Kidney tubule cell (primary cell): Measurements from ENCODE around the gene ZNF618.

ENCODE experiments used
- DNase-seq: peaks from one replicate; pipeline ENCODE4 v3.0.0-alpha.2; 2018; ENCODE audit warnings: low spot score

The ZNF618 gene, protein sequence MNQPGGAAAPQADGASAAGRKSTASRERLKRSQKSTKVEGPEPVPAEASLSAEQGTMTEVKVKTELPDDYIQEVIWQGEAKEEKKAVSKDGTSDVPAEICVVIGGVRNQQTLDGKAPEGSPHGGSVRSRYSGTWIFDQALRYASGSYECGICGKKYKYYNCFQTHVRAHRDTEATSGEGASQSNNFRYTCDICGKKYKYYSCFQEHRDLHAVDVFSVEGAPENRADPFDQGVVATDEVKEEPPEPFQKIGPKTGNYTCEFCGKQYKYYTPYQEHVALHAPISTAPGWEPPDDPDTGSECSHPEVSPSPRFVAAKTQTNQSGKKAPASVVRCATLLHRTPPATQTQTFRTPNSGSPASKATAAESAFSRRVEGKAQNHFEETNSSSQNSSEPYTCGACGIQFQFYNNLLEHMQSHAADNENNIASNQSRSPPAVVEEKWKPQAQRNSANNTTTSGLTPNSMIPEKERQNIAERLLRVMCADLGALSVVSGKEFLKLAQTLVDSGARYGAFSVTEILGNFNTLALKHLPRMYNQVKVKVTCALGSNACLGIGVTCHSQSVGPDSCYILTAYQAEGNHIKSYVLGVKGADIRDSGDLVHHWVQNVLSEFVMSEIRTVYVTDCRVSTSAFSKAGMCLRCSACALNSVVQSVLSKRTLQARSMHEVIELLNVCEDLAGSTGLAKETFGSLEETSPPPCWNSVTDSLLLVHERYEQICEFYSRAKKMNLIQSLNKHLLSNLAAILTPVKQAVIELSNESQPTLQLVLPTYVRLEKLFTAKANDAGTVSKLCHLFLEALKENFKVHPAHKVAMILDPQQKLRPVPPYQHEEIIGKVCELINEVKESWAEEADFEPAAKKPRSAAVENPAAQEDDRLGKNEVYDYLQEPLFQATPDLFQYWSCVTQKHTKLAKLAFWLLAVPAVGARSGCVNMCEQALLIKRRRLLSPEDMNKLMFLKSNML

DNA sequence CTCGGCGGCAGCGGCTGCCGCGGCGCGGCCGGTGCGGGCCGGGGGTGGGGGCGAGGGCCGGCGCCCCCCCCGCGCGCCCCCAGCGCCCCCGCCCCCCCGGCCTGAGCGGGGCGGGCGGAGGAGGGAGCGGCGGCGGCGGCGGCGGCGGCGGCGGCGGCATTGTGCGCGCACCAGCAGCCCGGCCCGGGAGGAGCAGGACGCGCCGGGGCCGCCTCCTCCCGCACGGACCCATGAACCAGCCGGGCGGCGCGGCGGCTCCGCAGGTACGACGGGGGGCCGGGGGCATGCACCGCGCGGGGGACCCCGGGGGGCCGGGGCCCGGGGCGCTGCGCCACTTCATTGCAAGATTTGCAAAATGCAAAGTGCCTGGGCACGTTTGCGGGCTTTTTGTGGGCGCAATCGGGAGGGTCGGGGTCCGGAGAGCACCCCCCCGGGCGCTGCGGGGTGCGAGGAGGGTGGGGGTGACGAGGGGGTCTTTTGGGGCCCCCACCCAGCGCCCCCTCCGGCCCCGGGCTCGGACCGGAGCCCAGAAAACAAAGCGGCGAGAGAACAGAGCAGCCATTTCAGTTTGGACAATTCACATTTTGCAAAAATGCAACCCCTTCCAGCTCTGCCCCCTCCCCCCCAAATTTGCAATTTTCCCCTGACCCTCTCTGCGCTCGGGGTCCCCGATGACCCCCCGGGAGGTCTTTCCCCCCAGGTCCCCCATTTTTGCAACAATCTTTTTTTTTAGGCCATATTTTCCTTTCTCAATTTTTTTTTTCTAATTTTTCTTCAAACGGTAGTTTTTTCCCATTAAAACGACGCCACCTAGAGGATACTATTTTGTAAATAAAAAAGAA lies at the start of gene ZNF618:
Gene ZNF618, plus strand, starts transcription at position 159 of the 842 bp plus-strand sequence. Its CDS starts 72 bp downstream, at position 231.
- DNase-seq, result peak; percentile 49

DNA sequence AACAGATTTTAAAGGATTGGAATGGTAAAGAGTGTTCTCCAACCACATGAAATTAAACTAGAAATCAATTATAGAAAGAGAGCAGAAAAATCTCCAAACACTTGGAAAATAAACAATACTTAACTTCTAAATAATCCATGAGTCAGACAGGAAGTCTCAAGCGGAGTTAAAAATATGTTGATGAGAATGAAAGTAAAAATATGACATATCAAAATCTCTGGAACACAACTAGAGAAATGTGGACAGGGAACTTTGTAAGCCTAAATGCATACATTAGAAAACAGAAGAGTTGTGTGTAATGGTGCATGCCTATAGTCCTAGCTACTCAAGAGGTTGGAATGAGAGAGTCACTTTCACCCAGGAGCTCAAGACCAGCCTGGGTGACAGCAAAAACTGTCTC lies 47.9 kb upstream of the ZNF618 start:
- no peak for DNase-seq

DNA sequence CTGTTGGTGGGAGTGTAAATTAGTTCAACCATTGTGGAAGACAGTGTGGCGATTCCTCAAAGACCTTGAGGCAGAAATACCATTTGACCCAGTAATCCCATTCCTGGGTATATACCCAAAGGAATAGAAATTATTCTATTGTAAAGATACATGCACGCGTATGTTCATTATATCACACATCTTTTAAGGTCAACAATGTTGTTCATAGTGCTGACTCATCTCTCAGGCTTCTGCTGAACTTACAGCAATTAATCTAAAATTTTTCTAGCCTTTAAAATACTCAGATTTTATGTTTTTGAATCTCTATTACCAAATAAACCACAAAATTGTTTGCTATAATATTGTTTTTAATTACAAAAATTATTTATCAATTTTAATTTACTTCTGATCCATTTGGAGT lies 38.8 kb upstream of the ZNF618 start:
- no peak for DNase-seq

DNA sequence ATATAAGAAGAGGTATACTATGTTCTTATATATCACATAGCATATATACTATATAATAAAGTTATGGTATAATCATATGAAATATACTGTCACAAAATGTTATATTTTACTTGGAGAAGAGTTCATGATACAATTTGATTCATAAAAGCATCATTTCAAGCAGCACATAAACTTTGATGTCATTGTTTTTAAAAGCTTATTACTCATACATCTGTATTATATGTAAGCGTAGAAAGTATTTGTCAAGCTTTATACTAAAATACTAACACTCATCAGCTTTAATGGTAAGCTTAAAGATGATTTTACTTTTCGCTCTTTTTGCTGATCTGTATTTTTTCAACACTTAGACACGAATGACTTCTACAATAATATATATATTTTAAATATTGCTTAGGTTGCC lies 34.0 kb upstream of the ZNF618 start:
- no peak for DNase-seq

DNA sequence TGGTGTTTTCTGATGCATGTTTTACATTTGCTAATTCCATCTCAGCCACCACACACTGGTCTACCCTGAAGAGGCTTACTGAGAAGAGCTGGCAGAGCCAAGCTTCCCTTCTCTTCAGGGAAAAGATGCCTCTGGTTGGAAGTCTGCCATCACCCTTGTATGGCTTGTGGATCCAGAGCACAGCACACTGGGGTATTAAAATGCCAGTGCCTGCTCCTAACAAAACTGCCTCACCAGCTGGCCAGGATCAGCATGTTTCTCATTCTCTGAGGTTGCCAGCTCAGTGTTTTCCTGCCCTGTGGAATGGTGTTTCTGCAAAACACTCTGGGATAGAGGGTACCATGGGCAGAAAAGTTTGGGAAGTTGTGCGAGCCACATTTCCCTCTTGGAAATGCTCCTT lies 31.6 kb upstream of the ZNF618 start:
- DNase-seq, result no peak

DNA sequence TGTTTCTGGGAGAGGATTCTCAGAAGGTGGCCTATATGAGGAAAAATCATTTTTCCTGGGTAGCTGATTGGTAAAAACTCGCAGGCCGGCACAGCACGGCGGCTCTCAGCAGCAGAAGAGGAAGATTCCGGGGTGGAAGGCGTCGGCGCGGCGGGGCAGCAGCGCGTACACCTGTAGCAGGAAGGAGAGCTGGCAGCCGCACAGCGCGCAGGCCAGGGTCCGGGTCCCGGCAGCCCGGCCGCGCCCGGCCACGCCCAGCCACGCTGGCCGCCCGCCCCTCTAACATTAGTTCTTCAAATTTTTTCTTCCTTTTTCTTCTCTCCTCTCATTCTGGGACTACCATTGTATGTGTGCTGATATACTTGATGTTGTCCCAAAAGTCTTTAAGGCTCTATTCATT lies 24.8 kb upstream of the ZNF618 start:
- DNase-seq, result no peak

DNA sequence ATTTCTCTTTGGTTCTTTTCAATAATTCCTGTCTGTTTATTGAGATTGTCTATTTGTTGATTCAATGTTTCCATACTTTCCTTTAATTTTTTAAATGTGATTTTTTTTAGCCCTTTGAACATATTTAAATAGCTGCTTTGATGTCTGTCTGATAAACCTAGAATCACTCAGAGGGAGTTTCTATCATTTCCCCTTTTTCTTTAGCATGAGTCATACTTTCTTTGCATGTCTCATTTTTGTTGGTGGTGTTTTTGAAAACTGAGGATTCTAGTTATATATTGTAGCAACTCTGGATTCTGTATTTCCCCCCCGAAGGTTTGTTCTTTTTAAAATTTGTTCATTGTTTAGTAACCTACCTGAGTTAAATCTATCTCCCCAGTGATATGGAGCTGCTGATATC lies 24.2 kb upstream of the ZNF618 start:
- no peak for DNase-seq

DNA sequence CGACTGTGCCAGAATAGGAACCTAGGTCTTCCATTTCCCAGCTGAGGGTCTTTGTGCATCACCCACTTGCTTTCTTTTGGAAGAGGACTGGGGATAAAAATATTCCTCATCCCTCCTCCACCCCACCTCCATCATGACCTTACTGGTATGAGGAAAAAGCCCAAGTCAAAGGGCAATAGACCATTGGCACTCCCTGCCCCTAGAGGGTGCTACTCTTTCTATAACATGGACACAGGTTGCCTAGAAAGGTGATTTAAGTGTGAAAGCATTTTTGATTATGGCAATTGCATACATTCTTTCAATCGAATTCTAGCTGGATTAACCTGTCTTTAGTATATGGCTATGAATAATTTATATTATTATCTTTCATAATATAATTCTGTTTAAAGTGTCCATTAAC lies 22.8 kb upstream of the ZNF618 start:
- DNase-seq, result peak; percentile 33

DNA sequence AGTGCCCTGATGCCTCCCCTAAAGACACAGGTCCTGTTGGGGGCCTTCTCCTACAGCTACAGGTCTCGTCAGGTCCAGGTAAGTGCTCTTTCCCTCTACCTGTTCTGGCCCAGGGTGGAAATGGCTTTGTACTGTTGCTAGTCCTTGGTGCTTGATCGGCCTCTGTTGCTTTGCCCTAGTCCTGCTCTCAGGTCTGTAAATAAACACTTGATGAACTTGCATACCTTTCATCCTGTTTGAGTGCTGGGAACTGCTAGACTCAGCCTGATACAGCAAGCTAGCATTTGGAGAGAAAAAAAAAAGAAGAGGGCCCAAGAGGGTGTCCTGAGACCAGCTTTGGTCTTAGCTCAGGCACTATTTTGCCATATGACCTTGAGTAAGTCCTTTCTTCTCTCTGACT lies 21.8 kb upstream of the ZNF618 start:
- DNase-seq, result no peak

DNA sequence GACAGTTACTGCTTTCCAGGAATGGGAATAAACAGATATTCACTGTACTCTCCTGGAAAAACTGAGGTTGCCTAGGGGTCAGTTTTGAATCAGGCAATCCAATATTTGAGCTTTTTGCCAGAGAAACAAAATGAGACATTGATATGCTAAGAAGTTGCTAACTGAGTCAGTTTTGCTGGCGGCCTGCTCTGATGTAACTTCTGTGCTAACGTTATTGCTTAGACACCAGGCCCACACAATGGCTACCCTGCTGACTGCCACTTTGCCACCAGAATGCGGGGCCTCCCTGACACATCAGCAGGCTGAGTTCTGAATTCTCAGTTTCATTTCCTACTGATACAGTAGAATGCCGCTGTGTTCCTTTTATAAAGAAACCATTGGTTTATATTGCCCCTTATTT lies 18.2 kb upstream of the ZNF618 start:
- DNase-seq, result no peak

DNA sequence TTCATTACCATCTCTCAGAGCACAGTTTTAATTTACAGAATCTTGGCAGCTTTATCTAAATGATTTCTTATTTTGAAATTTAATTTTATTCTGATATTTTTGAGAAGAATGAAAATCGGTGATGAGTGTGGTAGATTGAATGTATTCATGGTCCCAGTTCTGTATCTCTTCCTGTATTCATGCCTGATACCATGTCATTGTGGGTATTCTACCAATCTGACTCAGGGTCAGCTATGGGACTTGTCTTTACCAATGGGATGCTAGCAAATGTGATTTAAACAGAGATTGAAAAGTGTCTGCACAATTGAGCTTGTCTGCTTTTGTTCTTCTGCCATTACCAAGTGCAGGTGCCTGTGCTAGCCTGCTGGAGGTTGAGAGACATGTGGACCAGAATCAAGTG lies 17.8 kb upstream of the ZNF618 start:
- no peak for DNase-seq

DNA sequence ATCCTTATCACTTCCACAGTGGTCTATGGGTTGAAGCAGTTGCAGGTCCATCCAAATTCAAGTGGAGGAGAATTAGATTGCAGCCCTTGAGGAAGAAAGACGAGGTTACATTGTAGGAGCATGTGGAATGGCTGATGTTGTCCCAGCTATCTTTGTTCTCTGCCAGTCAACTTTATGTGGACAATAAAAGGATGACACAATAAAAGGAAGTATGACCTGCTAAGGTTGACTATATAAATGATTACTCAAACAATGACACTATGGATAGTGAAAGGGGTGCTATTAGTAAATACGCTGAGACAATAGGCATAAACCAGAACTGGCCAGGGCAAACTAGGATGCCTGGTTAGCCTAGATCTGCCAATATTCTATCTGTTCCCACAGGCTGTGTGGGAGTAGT lies 12.8 kb upstream of the ZNF618 start:
- no peak for DNase-seq

DNA sequence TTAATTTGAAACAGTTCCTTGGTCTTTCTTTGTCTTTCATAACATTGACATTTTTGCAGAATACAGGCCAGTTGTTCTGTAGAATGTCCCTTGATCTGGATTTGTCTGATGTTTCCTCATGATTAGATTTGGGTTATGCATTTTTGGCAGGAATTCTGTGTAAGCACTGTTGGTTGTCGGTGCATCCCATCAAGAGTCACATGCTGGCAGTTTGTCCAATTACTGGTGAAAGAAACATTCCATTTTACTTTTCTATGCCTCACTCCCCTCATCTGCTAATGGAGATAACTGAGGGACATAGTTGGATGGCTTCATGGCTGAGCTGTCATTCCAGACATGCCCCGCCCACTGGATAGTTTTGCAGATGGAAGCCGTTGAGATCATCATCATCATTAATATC lies 7.6 kb upstream of the ZNF618 start:
- DNase-seq, result peak; percentile 17

DNA sequence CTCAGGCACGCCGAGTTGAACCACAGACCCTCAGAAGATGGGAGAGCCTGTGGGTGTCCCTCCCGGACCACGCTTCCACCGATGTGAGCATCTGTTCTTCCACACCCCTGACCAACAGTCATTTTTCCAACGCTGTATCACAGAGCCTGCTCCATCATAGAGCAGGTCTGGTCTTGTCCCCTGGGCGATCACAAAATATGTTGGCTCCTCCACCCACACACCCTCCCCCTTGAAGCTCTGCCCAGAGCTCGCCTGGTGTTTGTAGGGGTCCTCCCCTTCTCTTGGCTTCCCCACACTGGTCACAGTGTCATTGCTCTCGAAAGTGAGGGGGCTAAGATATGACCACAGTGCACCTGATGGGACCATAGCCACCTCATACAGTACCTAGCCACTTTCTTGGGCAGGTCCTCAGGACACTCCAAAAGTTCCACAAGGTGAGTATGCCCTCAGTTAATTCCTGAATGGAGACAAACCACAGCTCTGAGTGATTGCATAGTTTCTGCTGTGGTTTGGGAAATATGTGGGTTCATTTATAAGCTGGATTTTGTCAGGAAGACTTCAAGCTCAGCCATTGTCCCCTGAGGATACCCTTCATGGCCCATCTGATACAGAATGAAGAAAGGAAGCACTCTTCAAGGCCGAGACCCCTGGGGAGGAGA lies 3.5 kb upstream of the ZNF618 start:
- DNase-seq, result no peak

DNA sequence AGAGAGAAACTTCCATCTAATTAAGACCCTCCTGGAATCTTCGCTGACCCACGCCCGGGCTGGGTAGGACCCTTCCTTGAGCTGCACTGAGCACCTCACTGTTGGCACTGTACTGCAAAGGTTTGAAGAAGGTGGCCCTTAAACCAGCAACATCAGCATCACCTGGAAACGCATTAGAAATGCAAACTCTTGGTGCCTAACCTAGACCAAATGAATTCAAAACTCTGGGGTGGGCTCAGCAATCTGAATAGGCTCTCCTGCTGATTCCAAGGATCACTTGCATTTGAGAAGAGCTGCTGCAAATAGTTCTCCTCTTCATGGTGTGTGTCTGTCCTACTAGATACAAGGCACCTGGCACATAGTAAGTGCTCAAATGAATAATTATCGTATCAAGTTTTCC lies 2.7 kb upstream of the ZNF618 start:
- DNase-seq, result no peak

DNA sequence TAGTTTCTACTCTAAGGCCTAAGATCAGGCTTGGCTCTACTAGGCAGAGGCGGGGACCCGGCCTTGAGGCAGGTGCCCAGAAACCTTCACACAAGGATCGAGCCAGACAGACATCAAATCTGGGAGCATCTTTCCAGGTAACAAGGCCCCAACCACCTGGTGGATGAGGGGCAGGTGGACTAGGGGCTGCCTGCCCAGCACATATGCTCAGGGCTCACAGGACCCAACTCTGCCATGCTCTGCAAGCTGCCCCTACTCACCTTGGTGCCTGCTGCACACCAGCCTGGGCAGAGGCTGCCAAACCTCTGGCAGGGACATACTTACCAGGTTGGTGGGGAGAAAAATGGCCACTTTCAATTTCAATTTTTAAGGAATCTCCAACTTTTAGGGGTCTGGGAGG lies 2.2 kb upstream of the ZNF618 start:
- no peak for DNase-seq

DNA sequence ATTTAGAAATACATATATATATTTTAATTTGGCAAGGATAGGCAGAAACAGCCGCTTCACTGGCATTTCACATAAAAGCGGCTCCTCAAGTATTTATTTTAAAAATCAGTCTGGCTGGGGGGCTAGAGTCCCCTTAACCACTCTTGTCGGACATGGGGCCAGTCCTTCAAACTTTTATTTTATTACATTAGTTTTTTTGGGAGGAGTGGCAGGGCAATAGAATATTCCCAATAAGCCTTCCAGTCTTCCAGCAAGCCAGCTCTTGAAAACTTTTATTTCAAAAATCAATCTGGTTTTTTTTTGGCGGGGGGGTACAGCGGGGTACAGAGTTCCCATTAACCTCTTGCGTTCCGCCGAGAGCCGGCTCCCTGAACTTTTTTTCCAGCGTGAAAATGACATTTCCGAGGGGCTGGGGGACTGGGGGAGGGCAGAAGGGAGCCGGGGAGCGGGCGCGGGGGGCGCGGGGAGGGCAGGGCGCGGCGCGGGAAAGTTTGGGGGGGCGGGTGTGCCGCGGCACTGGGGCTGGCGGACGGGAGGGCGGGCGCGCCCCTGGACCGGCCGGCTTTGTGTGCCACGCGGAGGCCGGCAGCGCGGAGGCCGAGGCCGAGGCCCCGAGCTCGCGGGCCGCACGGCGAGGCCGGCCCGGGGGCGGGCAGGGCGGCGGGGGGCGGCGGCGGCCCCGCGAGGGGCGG lies 504 bp upstream of the ZNF618 start:
- DNase-seq, result peak; percentile 17

DNA sequence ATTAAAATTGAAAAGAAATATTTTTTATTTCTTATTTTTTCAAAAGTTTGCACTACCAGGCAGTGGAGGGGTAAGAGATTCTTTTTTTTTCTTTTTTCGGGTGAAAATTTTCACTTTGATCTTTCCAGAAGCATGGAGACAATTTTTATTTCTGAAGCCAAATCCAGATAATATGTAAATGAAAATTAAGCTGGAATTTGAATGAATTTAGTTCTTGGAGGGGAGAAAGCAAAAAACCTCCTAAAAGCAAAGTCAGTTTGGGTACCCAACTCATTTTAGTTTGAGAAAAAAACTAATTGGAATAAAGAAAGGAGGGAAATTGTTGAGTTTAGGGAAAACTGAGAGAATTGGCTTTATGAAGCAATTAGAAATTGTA lies 872 bp downstream of the ZNF618 start:
- DNase-seq, result peak; percentile 28

DNA sequence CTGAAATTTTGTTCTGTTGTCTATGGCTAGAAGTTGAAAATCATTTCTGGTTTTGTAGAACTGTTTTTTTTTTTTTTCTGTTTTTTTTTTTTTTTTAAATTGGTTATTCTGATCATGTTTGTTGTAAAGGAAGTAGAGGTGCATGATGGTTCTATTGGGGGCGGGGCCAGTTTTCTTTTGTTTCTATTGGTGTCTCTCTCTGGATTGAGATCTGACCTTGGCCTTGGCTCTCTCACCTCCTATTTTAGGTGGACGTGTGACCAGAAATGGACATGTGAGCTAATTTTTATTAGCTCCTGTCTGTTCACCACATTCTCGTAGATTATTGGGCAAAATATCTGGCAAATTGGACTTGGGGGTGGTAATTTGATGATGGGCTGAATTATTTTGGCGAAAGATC lies 3.2 kb downstream of the ZNF618 start:
- DNase-seq, result no peak

DNA sequence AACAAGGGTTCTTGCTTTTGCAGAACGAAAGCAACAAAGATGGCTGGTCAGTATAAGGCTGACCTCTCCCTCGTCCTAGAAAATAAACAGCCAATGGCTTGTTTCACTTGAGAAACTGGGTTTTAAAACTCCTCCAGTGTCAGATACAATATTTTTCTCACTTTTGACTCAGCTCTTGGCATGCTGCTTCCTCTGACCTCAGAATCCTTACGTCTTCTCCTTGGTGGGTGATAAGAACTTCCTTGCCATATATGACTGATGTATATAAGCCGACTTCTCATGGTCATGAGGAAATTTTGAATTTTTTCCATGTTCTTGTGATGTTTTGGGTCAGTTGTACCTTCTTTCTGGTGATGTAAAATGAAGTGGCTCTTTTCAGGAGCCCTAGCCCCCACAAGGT lies 3.8 kb downstream of the ZNF618 start:
- no peak for DNase-seq

DNA sequence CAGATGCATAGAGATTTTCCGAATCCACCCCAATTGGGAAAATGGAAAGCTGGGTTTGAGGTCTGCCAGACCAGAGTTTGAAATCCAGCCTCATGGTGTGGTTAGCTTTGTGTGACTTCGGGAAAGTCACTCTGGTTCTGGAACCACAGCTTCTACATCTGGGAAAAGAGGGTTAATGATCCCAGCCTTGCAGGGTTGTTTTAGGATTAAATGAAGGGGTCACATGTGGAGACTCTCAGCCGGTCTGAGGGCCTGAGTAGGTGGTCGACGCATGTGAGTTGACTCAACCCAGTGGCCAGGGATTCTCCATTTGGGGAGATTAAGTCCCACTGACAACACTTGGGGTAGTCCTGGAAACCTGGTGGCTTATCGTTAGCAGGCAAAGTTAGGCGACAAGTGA lies 6.1 kb downstream of the ZNF618 start:
- no peak for DNase-seq
